Loucy (cell line): Measurements from ENCODE around the gene CGN.

Source experiments
- EZH2phosphoT487 ChIP-seq: fragments of 200-600 bp; IDR thresholded peaks from 2 replicates; pipeline ENCODE4 v1.6.1; 2018; ENCODE audit warnings: antibody characterized with exemption, mild to moderate bottlenecking, moderate library complexity, borderline replicate concordance
- TF ChIP-seq, protein P1 (sequence below): fragments of 200-600 bp; sonication (generic); conservative IDR thresholded peaks from 2 replicates; pipeline ENCODE4 v1.5.1; 2014; ENCODE audit warnings: mild to moderate bottlenecking, antibody characterized with exemption, low read length

DNA sequence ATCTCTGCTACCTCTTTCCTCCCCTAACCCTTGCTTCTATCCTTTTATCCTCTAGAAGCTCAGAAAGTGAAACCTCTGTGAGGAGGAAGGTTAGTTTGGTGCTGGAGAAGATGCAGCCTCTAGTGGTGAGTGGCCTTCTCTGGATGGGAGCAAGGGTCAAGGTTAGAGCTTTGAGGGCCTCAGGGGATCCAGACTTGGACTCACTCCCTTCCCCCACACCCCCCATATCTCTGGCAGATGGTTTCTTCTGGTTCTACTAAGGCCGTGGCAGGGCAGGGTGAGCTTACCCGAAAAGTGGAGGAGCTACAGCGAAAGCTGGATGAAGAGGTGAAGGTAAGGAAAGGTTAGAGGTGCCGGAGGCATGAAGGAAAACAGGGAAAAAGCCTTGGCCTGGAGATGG, 9.2 kb downstream of the CGN start:
- TF ChIP-seq, protein P1, sequence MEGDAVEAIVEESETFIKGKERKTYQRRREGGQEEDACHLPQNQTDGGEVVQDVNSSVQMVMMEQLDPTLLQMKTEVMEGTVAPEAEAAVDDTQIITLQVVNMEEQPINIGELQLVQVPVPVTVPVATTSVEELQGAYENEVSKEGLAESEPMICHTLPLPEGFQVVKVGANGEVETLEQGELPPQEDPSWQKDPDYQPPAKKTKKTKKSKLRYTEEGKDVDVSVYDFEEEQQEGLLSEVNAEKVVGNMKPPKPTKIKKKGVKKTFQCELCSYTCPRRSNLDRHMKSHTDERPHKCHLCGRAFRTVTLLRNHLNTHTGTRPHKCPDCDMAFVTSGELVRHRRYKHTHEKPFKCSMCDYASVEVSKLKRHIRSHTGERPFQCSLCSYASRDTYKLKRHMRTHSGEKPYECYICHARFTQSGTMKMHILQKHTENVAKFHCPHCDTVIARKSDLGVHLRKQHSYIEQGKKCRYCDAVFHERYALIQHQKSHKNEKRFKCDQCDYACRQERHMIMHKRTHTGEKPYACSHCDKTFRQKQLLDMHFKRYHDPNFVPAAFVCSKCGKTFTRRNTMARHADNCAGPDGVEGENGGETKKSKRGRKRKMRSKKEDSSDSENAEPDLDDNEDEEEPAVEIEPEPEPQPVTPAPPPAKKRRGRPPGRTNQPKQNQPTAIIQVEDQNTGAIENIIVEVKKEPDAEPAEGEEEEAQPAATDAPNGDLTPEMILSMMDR, result peak; percentile 37
- TF ChIP-seq EZH2phosphoT487, result no peak
